Measurements from ENCODE around the gene KLF2.

DNA sequence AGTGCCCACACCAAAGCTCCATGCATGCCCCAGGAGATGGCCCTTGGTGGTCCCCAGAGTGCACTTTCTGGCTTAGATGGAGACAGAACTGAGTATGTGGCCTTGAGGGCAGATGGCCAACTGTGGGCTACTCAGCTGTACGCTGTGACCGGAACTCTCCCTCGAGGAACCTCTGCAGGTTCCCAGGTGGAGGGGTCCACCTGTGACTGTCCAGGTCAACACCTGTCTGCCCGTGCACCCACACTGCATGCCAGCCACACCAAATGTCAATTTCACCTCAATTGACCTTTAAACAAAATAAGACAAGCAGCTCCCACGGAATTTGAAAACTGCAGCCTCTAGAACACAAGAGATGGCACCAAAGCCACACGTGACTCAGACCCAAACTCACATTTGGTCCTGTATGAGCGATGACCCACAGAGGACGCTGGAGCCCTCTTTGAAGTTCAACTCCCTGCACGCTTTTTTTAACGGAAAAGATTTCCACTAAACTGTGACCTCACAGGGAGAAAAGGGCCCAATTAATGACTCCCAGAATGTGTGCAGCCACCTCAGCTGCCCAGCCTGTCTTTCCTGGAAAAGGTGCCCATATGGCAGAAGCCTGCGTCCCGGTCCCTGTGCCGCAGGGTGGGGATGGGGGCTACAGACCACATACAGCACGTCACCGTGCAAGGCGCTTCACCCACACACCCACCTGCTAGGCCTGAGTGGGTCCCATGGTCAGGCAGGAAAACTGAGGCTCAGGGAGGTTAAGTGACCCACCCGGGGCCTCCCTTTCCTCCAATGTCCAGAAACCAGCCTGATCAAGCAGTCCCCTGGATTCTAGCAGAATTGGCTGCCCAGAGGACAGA lies 47.7 kb downstream of the KLF2 start:
- no peak for TF ChIP-seq POLR2A (IDR thresholded peaks at IDR 0.05)
- TF ChIP-seq POLR2AphosphoS5 (IDR thresholded peaks at IDR 0.05), result no peak
